ENCODE results near the gene FRAS1. TPM values are rescaled to one million over a fixed set of nuclear protein-coding genes. Genes with fewer than 3 reads are reported as not detected.

FRAS1 gene
- total RNA-seq, 1 experiment from 2014 or later, result 13.1 TPM

DNA sequence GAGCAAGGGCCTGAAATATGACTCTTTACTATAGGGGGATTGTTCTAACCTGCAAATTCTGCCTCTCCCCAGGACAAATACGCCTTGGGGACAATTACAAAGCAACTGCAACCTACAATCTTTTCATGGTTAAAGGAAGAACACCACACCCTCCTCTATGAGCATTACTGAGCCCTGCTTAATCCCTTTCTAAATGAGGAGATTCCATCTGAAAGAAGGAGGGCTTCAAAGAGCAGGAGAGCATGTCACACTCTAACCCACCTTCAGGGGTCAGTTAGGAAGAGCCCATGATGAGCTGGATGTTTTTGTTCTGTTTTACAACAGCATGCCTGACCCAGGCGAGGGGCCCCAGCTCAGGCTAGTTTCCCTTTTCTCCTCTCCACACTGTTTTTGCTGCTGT, 360.5 kb downstream of the FRAS1 start:
- Histone ChIP-seq H3K9me3 (ENCODE audit: insufficient read depth, low read depth) (no peaks in the 10 kb centered on the region), H3K27me3 (ENCODE audit: insufficient read depth, low read depth) (no peaks in the 10 kb centered on the region), H3K4me2 (no peak overlapping the region), H2AFZ (no peak overlapping the region), H4K20me1 (ENCODE audit: insufficient read depth) (no peaks in the 10 kb centered on the region), H3F3A (ENCODE audit: insufficient read depth, low read depth) (no peaks in the 10 kb centered on the region), H3K4me3 (no peak overlapping the region), H3K36me3 (ENCODE audit: low read depth) (no peaks in the 10 kb centered on the region), H3K79me2 (ENCODE audit: low read depth) (no peaks in the 10 kb centered on the region), H3K27ac (no peak overlapping the region), H3K9me2 (ENCODE audit: insufficient read depth) (no peaks in the 10 kb centered on the region), H3K4me1 (replicated peaks; ENCODE audit: insufficient read depth) (no peaks in the 10 kb centered on the region)
- intact Hi-C loops (cut with micrococcal nuclease; ENCODE audit: unreplicated experiment), result no loop called here
- BruUV-seq (replicated peaks), result no TSS peak
- DNase-seq, result no peak
- POLR2A ChIA-PET (ENCODE audit: unreplicated experiment), result no interaction called here
- TF ChIP-seq, protein P1, sequence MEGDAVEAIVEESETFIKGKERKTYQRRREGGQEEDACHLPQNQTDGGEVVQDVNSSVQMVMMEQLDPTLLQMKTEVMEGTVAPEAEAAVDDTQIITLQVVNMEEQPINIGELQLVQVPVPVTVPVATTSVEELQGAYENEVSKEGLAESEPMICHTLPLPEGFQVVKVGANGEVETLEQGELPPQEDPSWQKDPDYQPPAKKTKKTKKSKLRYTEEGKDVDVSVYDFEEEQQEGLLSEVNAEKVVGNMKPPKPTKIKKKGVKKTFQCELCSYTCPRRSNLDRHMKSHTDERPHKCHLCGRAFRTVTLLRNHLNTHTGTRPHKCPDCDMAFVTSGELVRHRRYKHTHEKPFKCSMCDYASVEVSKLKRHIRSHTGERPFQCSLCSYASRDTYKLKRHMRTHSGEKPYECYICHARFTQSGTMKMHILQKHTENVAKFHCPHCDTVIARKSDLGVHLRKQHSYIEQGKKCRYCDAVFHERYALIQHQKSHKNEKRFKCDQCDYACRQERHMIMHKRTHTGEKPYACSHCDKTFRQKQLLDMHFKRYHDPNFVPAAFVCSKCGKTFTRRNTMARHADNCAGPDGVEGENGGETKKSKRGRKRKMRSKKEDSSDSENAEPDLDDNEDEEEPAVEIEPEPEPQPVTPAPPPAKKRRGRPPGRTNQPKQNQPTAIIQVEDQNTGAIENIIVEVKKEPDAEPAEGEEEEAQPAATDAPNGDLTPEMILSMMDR (conservative IDR thresholded peaks at IDR 0.05), result no peak
- no peak for TF ChIP-seq EZH2 (IDR thresholded peaks at IDR 0.05; ENCODE audit: low read depth)
- CTCF ChIA-PET, result no interaction called here

DNA sequence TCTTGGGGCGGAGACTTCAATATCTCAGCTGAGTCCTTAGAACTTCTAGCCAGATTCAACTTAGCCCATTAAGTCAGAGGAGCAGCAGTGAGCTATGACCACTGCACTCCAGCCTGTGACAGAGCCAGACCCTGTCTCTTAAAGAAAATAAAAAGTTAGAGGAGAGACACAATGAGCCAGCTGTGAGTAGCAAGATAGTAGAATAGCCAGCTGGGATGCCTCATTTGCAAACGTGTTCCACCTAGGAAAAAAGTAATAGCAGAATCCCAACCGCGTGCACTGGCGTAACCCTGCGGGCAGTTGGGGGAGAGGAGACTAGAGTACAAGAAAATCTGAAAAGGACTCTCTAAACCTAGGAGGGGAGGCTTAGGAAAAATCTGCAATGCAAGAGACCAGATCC, 361.3 kb downstream of the FRAS1 start:
- intact Hi-C loops (cut with micrococcal nuclease; ENCODE audit: unreplicated experiment), result no loop called here
- no peak overlapping the region for H2AFZ ChIP-seq
- TF ChIP-seq, protein P1 (conservative IDR thresholded peaks at IDR 0.05), result no peak
- no peak for TF ChIP-seq EZH2 (IDR thresholded peaks at IDR 0.05; ENCODE audit: low read depth)
- H3K4me3 ChIP-seq, result no peak overlapping the region
- no peaks in the 10 kb centered on the region for H3K9me3 ChIP-seq (ENCODE audit: insufficient read depth, low read depth)
- H3K27me3 ChIP-seq (ENCODE audit: insufficient read depth, low read depth), result no peaks in the 10 kb centered on the region
- H3K4me2 ChIP-seq, result no peak overlapping the region
- no peaks in the 10 kb centered on the region for H3K79me2 ChIP-seq (ENCODE audit: low read depth)
- H3F3A ChIP-seq (ENCODE audit: insufficient read depth, low read depth), result no peaks in the 10 kb centered on the region
- no peaks in the 10 kb centered on the region for H3K4me1 ChIP-seq (replicated peaks; ENCODE audit: insufficient read depth)
- no peak overlapping the region for H3K27ac ChIP-seq
- DNase-seq, result no peak
- CTCF ChIA-PET, result no interaction called here
- H4K20me1 ChIP-seq (ENCODE audit: insufficient read depth), result no peaks in the 10 kb centered on the region
- H3K36me3 ChIP-seq (ENCODE audit: low read depth), result no peaks in the 10 kb centered on the region
- POLR2A ChIA-PET (ENCODE audit: unreplicated experiment), result no interaction called here
- no TSS peak for BruUV-seq (replicated peaks)
- no peaks in the 10 kb centered on the region for H3K9me2 ChIP-seq (ENCODE audit: insufficient read depth)

DNA sequence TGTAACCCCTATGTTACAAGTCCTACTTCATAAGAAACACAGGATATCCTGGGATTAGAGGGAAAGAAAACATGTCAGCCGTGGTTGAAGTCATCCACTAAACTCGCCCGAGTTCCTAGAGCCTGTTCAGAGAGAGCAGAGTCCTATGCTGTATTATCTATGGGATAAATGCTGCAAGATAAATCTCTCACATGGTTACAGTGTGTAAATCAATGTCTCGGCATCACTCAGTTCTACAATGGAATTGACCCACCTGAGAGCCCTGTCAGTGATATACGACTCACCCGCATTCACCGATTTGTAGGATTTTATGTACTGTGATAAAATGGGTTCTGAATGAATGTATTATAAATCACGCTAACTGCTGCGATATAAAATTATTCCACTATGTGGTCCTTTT, 366.7 kb downstream of the FRAS1 start:
- no peaks in the 10 kb centered on the region for H3K27me3 ChIP-seq (ENCODE audit: insufficient read depth, low read depth)
- H3K4me3 ChIP-seq, result no peak overlapping the region
- H3K4me2 ChIP-seq, result no peak overlapping the region
- no peak overlapping the region for H3K27ac ChIP-seq
- no peaks in the 10 kb centered on the region for H3F3A ChIP-seq (ENCODE audit: insufficient read depth, low read depth)
- ChIA-PET POLR2A (ENCODE audit: unreplicated experiment) (no interaction called here), CTCF (no interaction called here)
- TF ChIP-seq EZH2 (IDR thresholded peaks at IDR 0.05; ENCODE audit: low read depth), result no peak
- TF ChIP-seq, protein P1 (conservative IDR thresholded peaks at IDR 0.05), result no peak
- intact Hi-C loops (cut with micrococcal nuclease; ENCODE audit: unreplicated experiment), result no loop called here
- H4K20me1 ChIP-seq (ENCODE audit: insufficient read depth), result no peaks in the 10 kb centered on the region
- no peaks in the 10 kb centered on the region for H3K79me2 ChIP-seq (ENCODE audit: low read depth)
- no peak overlapping the region for H2AFZ ChIP-seq
- no peaks in the 10 kb centered on the region for H3K9me3 ChIP-seq (ENCODE audit: insufficient read depth, low read depth)
- H3K36me3 ChIP-seq (ENCODE audit: low read depth), result no peaks in the 10 kb centered on the region
- H3K9me2 ChIP-seq (ENCODE audit: insufficient read depth), result no peaks in the 10 kb centered on the region
- no peak for DNase-seq
- H3K4me1 ChIP-seq (replicated peaks; ENCODE audit: insufficient read depth), result no peaks in the 10 kb centered on the region
- BruUV-seq (replicated peaks), result no TSS peak
